Stimulated activated CD8-positive, alpha-beta memory T cell treated with anti-CD3 and anti-CD28 coated beads, Interleukin-2, amount 100 ng/mL, for 48 hours (primary cell): ENCODE measurements around the gene RNF224.

Experiments
- DNase-seq, 2 donors: peaks; one replicate each; pipeline ENCODE4 v3.0.0-alpha.2; 2020; ENCODE audit warnings: low read depth in 2 of 2

The RNF224 gene

GRCh38 chr9:137227853-137228505 lies 677 bp downstream of the RNF224 start:
- no peak for DNase-seq

GRCh38 chr9:137228506-137228967 lies 1.2 kb downstream of the RNF224 start:
- no peak for DNase-seq

DNA sequence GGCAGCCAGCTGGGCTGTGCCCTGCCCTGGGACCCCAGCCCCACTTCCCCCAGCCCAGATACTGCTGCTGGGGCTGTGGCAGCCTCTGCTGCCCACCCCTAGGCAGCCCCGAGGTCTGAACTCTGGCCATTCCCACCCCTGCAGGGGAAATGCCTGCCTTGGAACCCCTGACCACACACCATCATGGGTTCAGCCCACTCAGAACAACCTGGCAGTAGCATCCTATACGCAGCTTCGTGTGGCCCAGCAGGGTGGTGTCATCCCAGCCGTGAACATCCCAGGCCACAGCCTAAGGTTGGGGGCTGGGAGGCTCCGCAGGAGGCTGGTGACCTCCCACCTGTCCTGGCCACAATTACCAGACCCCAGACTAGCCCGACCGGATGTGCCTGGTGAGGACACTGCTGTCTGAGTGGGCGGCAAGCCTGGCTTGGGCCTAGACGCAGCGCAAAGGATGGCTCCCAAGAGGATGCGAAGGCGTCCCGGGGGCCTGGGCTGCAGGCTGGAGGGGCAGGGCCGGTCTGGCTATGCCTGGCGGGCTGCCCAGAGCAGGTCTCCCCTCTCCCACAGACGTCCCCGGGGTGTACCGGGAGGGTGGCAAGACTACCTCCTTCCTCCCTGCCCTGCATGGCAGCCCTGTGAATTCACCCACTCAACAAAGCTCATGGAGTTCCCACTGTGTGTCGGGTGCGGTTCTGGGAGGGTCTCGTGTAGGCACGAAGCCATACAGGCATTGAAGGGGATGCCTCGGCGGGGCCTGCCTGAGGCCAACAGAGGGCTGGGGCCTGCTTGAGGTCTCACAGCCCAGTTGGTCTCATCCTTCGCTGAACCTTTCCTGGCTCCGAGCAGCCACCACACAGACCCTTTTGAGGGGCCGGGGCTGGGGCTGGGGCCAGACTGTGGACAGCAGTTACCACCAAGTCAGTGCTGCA lies 1.9 kb downstream of the RNF224 start:
- DNase-seq = no peak

DNA sequence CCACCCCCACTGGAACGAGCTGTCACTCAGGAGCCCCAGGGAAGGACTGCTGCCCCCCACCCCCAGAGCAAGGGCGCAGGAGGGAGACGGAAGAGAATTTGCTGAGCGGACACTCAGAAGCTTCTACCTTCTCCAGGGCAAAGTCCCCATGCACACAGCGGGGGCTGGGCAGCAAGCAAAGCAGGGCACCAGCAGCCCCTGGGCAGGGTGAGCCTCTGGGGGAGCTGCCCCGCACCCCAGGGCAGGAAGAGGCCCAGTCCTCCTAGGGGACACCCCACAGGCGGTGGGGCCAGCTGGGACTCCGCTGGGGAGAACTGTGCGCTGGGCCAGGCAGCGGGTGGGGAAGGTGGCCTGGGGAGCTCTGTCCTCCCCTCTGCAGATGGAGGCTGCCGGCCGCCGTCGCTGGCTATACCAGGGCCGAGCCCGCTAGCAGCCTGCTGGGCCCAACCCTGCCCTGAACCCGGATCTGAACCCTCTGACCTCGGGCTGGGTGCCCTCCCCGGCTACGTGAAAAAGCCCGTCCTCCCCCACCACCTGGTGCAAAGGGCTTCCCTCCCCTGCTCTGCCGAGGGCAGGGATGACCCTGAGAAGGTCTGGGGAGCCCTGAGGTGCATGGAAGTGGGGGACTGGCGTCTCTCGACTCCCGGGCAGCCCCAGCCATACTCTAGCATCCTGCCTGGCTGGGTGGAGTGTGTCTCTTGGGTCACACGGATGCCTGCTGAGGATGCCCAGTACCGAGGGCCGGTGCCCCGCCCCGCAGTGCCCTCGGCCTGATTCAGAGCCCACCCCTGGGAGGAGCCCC lies 2.8 kb downstream of the RNF224 start:
- DNase-seq = no peak

- no peak for DNase-seq
These were observed 3.5 kb downstream of the RNF224 start, which contains the start of gene SLC34A3 for GRCh38 chr9:137230705-137231371. TSS of gene SLC34A3 (plus strand) at chr9:137230901. CDS start at chr9:137231703, 802 bp downstream.

DNA sequence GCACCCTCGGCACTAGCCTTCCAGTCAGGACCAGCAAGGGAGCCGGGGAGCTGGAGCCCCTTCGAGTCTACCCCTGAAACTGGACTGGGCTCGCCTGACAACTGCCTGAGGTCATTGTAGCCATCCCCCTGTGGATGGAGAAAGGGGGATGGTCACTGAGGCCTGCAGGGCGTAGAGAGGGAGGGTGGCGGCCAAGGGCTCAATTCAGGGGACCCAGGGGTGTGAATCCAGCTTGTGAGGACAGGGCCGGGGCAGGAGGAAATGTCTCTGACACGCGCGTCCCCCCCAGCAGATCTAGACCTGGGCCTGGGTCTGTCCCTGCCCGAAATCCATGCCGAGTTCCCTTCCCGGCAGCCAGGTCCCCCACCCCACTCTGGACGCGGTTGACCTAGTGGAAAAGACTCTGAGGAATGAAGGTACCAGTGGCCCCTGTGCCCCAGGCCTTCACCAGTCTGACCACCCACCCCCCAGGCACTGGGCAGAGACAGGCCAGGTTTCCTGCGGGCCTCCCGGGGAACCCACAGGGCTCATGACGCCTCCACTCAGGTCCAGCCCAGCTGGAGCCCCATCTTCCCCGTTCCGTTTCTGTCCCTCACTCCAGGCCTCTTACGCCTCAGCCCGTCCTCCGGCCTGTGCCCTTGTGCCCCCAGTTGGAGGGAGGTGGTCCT lies 4.2 kb downstream of the RNF224 start:
- DNase-seq = no peak

DNA sequence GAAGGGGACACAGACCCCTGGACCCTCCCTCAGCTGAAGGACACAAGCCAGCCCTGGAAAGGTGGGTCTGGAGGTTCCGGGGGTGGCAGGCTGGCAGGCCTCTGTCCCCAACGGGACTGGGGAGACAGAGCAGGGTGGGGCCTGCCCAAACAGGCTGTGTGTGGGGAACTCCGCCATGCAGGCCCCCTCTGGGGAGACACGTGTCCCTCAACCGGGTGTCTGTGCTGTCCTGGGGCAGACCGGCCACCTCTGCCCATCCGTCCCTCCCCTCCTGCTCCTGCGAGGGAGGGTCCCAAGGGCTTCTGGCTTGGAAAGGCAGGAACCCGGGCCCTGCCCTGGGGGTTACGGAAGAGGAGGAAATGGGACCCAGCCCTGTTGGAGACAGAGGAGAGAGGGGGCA lies 4.8 kb downstream of the RNF224 start:
- no peak for DNase-seq

GRCh38 chr9:137232510-137232909 lies 5.2 kb downstream of the RNF224 start:
- no peak for DNase-seq

GRCh38 chr9:137233143-137233980 lies 6.1 kb downstream of the RNF224 start:
- no peak for DNase-seq

- DNase-seq = no peak
These were observed 6.9 kb downstream of the RNF224 start for GRCh38 chr9:137234055-137234697.

- no peak for DNase-seq
These were observed 7.6 kb downstream of the RNF224 start for GRCh38 chr9:137234758-137235423.

DNA sequence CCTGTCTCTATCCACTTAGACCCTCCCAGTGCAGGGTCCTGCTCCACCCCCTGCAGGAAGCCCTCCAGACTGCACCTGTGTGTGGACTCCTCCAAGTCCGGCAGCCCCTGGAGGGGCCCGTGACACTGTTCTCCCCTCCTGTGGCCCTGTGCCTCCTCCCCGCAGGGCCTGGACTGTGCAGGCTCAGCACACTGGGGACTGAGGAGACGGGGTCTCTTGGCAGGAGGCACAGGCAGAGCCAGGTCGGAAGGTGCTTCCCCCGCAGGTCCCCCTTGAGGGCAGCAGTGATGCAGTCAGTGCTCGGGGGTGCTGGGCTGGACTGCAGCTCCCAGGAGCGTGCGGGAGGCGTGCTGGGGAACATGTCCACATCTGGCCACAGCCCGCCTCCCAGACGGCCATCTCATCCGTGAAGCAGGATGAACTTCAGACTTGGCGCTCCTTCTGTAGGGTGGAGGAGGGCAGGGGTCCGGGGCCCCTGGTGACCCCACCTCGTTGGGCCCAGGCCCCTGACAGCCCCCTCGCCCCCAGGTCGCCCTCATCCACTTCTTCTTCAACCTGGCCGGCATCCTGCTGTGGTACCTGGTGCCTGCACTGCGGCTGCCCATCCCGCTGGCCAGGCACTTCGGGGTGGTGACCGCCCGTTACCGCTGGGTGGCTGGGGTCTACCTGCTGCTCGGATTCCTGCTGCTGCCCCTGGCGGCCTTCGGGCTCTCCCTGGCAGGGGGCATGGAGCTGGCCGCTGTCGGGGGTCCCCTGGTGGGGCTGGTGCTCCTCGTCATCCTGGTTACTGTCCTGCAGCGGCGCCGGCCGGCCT lies 8.3 kb downstream of the RNF224 start:
- DNase-seq = no peak

- DNase-seq = peak; percentile 90
These were observed 9.1 kb downstream of the RNF224 start for GRCh38 chr9:137236238-137236935.

- DNase-seq = no peak
These were observed 9.7 kb downstream of the RNF224 start for GRCh38 chr9:137236936-137237421.

DNA sequence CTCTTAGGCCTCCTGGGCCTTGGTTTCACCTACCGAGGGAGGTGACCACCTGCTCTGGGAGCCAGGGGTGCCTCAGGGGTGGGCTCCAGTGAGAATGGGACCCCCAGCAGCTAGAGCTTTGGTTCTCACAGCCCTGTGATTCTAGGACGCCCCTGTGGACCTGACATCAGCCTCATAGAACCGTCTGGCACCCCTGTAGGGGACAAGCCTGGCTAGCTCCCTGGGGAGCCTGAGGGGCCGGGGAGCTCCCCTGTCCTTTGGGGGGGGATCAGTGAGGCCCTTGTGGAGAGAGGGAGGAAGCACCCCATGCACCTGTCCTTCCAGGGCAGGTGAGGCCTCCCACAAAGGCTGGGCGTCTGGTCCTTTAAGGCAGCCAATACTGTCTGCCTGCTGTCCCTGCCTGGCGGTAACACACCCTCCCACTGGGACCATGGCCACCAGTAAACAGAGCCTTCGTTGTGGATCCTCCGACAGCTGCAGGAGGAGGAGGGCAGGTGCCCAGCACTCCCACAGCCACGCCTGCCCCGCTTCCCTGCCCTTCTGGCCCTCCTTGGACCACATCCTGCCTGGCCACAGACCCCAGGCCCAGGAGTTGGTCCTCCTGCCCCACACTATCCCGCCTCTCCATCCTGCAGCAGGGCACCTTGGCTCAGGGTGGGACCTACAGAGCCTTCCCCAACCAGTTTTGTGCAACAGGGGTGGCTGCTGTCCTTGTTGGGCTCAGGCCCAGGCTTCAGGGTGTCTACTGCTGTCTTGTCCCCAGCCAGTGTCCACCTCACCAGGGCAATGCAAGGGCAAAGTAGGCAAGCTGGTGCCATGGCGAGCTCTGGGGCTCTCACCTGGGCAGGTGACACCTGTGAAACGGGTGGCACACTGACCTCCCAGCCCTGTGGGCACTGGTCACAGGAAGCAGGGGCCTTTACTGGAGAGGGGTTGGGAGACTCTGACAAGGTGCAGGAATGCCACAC lies 10.7 kb downstream of the RNF224 start:
- no peak for DNase-seq
